ENCODE measurements around the gene FRMPD2.
"Not testable (repeated sequence)": the region's sequence is repeated elsewhere in the genome, so short reads cannot be mapped to it uniquely, and the experiment has no call there.

The FRMPD2 gene

DNA sequence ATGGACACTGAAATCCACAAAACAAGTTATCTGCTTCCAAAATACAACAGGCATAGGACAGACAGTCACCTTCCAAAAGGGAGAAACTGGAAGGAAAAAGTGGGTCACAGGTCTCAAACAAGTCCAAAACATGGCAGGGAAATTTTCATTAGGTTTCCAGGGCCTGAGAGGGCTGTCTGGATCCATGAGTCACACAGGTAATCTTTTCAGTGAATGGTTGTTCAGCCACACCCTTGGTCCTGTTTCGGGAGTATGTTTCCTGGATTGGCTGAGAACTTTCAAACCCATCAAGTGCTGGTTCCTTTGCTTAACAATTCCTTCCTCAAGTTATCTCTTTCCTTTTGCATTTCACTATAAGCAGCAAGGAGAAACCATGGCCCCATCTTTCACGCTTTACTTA is 145.5 kb downstream of the FRMPD2 start:
- H3K4me3 ChIP-seq (replicated peaks in 1 of 2; ENCODE audit: low read depth in 2 of 2, low read length in 2 of 2); DNase-seq (ENCODE audit: low read depth in 2 of 2): not testable (repeated sequence)

GRCh38 chr10:48126251-48126650 is 148.2 kb downstream of the FRMPD2 start:
- not testable (repeated sequence) for H3K4me3 ChIP-seq (replicated peaks in 1 of 2; ENCODE audit: low read depth in 2 of 2, low read length in 2 of 2); DNase-seq (ENCODE audit: low read depth in 2 of 2)

DNA sequence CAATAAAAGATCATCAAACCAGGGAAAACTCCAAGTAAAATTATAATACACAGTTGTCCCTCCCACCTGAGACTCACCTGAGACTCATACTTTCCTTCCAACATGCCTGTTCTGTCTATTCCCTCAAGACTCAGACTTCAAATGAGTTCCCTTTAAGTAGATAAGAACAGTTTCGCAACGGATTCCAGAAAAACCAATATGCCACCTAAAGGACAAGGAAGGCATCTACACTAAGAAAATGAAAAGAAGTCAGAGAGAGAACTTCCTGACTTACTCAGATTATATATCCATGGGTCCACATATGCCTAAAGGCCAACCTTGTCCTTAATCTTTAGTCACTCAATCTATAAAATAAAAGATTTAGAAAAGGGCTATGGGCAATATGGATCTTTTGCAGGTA is 148.9 kb downstream of the FRMPD2 start:
- DNase-seq (ENCODE audit: low read depth in 2 of 2), result peak in 1 of 2 donors; percentile 0
- not testable (repeated sequence) for H3K4me3 ChIP-seq (replicated peaks in 1 of 2; ENCODE audit: low read depth in 2 of 2, low read length in 2 of 2)

- DNase-seq (ENCODE audit: low read depth in 2 of 2); H3K4me3 ChIP-seq (replicated peaks in 1 of 2; ENCODE audit: low read depth in 2 of 2, low read length in 2 of 2): not testable (repeated sequence)
Measured at GRCh38 chr10:48122618-48123017, 151.9 kb downstream of the FRMPD2 start.

DNA sequence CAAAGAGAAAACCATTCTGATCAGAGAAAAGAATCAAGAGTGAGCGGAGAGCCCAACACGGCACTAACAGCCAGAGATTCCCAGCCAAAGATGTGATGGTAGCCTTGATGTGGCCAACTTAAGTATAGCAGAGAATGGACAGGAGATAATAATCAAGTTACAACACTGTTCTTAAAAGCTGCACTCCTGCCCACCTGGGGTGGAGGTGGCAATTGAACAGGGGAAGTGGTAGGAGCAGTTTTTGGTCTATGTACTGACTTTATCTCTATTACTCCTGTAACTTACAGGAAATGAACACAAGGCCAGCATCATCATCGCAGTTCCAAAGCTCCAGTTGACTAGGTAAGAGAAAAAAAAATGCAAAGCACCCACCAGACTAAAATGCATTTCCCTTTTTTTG is 164.2 kb downstream of the FRMPD2 start:
- not testable (repeated sequence) for DNase-seq (ENCODE audit: low read depth in 2 of 2)

More for the DNA sequence above, 164.2 kb downstream of the FRMPD2 start:
- H3K4me3 ChIP-seq (replicated peaks in 1 of 2; ENCODE audit: low read depth in 2 of 2, low read length in 2 of 2), result not testable (repeated sequence)
